Hepatocyte (in vitro differentiated cells): ENCODE measurements around the gene RD3L.

Experiments used
- EZH2phosphoT487 ChIP-seq: fragments of 200-600 bp; sonication (generic); IDR thresholded peaks from one replicate; pipeline ENCODE4 v1.6.1; 2018; ENCODE audit warnings: antibody characterized with exemption, mild to moderate bottlenecking, low read depth, moderate library complexity; ENCODE audit not compliant: unreplicated experiment, severe bottlenecking
- TF ChIP-seq, protein P1 (sequence below): fragments of 200-600 bp; sonication (generic); IDR thresholded peaks from 2 replicates; pipeline ENCODE4 v1.5.1; 2016; ENCODE audit warnings: antibody characterized with exemption, mild to moderate bottlenecking; ENCODE audit not compliant: poor library complexity

- TF ChIP-seq EZH2phosphoT487, result no peak
- TF ChIP-seq, protein P1, sequence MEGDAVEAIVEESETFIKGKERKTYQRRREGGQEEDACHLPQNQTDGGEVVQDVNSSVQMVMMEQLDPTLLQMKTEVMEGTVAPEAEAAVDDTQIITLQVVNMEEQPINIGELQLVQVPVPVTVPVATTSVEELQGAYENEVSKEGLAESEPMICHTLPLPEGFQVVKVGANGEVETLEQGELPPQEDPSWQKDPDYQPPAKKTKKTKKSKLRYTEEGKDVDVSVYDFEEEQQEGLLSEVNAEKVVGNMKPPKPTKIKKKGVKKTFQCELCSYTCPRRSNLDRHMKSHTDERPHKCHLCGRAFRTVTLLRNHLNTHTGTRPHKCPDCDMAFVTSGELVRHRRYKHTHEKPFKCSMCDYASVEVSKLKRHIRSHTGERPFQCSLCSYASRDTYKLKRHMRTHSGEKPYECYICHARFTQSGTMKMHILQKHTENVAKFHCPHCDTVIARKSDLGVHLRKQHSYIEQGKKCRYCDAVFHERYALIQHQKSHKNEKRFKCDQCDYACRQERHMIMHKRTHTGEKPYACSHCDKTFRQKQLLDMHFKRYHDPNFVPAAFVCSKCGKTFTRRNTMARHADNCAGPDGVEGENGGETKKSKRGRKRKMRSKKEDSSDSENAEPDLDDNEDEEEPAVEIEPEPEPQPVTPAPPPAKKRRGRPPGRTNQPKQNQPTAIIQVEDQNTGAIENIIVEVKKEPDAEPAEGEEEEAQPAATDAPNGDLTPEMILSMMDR, result no peak
Observed at GRCh38 chr14:103932791-103933490, 9.4 kb downstream of the RD3L start.
